Fibroblast of mammary gland (primary cell): ENCODE results near the gene TEAD1.
A peak's percentile ranks its signal among the peaks of the same experiment; 100 is the strongest.

ENCODE experiments used
- DNase-seq: peaks from one replicate; pipeline ENCODE4 v3.0.0-alpha.2; 2010; ENCODE audit warnings: low read depth
- H3K4me3 ChIP-seq: 2 replicates; pipeline ENCODE4 v1.5.1; 2011; ENCODE audit warnings: low read depth, mild to moderate bottlenecking, low read length, moderate library complexity; ENCODE audit not compliant: control insufficient read depth
- TF ChIP-seq, protein P1 (sequence below): conservative IDR thresholded peaks from 2 replicates; pipeline ENCODE4 v1.5.1; 2011; ENCODE audit warnings: low read depth, low read length, inconsistent platforms; ENCODE audit not compliant: control insufficient read depth, insufficient read depth

Gene TEAD1

GRCh38 chr11:12829540-12830314 is 155.5 kb downstream of the TEAD1 start:
- TF ChIP-seq, protein P1, sequence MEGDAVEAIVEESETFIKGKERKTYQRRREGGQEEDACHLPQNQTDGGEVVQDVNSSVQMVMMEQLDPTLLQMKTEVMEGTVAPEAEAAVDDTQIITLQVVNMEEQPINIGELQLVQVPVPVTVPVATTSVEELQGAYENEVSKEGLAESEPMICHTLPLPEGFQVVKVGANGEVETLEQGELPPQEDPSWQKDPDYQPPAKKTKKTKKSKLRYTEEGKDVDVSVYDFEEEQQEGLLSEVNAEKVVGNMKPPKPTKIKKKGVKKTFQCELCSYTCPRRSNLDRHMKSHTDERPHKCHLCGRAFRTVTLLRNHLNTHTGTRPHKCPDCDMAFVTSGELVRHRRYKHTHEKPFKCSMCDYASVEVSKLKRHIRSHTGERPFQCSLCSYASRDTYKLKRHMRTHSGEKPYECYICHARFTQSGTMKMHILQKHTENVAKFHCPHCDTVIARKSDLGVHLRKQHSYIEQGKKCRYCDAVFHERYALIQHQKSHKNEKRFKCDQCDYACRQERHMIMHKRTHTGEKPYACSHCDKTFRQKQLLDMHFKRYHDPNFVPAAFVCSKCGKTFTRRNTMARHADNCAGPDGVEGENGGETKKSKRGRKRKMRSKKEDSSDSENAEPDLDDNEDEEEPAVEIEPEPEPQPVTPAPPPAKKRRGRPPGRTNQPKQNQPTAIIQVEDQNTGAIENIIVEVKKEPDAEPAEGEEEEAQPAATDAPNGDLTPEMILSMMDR, result no peak
- H3K4me3 ChIP-seq, result no peak overlapping the region
- no peak for DNase-seq

DNA sequence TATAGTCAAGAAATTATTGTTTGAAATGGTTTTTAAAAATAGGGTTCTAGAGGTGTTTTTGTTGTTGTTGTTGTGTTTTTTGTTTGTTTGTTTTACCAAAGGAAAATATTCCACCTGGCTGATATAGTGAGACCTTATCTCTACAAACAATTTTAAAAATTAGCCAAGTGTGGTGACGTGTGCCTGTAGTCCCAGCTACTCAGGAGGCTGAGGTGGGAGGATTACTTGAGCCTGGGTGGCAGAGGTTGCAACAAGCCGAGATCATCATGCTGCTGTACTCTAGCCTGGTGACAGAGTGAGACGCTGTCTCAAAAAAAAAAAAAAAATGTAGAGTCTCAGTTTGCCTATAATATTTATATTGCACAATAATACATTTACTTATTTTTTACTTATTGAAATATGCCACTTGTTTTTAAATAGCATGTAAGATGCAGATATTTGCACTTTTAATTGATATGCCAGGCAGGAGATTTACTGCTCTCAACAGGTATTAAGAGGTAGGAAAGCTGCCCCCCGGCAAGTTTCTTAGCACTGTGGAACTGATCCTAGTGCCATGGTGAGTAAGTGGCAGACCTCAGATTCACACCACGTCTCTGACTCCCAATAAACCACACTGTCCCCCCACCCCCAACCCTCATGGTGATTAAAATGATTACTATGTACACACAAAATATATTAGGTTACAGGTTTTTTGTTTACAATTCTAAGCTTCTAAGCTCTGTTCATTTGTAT is 157.4 kb downstream of the TEAD1 start:
- TF ChIP-seq, protein P1, result no peak
- DNase-seq, result no peak
- H3K4me3 ChIP-seq, result no peak overlapping the region

GRCh38 chr11:12832480-12833224 is 158.4 kb downstream of the TEAD1 start:
- no peak overlapping the region for H3K4me3 ChIP-seq
- TF ChIP-seq, protein P1, result no peak
- peak; percentile 74 for DNase-seq

DNA sequence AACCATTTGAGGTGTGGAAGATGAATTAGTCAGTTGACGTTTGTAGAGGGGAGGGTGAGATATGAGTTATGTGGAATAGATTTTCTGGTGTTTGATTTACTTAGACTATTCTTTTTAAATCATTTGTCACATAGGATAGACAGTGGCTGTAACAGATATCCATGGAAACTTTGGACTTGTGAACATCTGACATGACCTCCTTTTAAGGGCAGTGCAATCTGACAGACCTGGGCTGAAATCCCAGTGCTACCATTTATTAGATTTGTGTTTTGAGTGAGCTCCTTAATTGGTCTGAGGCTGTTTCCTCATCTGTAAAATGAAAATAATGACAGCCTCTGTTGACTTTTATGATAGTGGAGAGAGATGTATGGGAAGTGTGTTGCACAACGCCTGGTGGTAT is 159.9 kb downstream of the TEAD1 start:
- H3K4me3 ChIP-seq, result no peak overlapping the region
- TF ChIP-seq, protein P1, result no peak
- DNase-seq, result no peak

DNA sequence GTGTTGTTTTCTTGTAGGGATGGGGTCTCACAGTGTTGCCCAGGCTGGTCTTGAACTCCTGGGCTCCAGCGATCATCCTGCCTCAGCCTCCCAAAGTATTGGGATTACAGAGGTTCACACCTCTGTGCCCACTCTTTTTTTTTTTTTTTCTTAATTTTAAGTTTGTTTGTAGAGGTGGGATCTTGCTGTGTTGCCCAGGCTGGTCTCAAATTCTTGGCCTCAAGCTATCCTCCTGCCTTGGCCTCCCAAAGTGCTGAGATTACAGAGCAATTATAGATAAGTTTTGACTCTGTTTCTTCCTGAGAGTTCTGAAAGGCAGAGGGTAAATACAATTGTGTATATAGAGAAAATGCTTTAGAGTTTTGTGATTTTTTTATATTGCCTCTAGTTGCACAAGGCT is 160.4 kb downstream of the TEAD1 start:
- DNase-seq, result no peak
- TF ChIP-seq, protein P1, result no peak

DNA sequence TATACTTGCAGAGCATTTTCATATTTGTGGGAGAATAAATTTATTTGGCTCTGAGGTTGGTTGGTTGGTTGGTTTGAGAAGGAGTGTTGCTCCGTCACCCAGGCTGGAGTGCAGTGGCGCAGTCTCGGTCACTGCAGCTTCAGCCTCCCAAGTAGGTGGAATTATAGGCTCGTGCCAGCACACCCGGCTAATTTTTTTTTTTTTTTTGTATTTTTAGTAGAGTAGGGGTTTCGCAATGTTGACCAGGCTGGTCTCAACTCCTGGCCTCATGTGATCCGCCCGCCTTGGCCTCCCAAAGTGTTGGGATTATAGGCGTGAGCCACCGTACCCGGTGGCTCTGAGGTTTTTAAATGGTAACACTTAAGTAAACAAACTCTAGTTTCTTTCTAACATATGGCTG is 161.1 kb downstream of the TEAD1 start:
- H3K4me3 ChIP-seq, result no peak overlapping the region
- TF ChIP-seq, protein P1, result no peak
- DNase-seq, result no peak

More for the DNA sequence above, 160.4 kb downstream of the TEAD1 start:
- no peak overlapping the region for H3K4me3 ChIP-seq
